ENCODE results near the gene DENND1B.
"Not testable (repeated sequence)": the region's sequence is repeated elsewhere in the genome, so short reads cannot be mapped to it uniquely, and the experiment has no call there.

DENND1B gene

GRCh38 chr1:197740992-197741391 lies 34.3 kb downstream of the DENND1B start:
- no peak for DNase-seq

- no peak for DNase-seq
Observed at GRCh38 chr1:197738927-197739326, 36.4 kb downstream of the DENND1B start.

DNA sequence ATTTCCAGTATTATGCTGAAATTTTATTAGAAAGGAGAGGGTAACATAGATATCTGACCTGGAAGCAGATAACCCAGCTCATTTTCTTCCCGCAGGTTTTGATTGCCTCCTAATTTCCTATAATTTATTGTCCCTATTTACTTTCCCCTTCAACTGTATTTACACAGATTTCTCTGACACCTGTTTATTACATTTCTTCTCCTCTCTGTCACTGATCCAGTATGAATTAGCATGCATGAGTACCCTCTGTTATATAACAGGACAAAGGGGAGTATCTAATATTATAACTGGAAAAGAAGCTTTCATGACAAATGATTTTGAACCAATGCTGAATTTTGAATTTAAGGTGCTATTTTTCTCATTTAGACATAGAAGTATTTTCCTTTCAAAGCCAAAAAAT lies 37.4 kb downstream of the DENND1B start:
- DNase-seq = peak; percentile 27

DNA sequence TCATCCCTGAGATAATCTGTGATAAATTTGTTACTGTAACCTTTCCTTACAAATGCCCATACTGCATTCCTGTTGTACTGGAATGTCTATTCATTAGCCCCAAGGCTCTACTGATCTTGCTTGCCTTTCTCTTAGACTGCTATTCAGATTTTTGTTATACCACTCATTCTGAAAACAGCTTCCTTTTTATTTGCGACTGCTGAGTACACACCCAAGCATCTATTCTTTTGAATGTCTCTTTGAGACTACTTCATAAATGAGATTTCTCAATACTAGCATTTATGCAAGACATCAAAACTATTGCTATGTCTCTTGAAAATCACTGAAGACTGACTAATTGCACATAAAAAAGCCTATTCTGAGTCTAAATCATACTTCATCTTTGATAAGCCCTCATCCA lies 38.6 kb downstream of the DENND1B start:
- DNase-seq = no peak

- DNase-seq = no peak
Observed at GRCh38 chr1:197735461-197735860, 39.8 kb downstream of the DENND1B start.

GRCh38 chr1:197733324-197733723 lies 42.0 kb downstream of the DENND1B start:
- no peak for DNase-seq

- DNase-seq = no peak
Observed at GRCh38 chr1:197732187-197732586, 43.1 kb downstream of the DENND1B start.

DNA sequence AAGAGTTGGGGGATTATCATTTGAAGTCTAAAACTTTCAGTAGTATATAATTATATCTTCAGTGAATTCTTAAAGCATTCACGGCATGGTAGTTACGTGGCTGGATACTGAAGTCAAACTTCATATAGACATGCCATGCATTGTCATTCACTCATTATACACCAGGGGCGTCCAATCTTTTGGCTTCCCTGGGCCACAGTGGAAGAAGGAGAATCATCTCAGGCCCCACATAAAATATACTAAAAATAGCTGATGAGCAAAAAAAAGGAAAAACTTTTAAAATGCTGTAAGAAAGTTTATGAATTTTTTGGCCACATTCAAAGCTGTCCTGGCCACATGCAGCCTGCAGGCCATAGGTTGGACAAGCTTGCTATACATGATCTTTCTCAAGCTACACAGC lies 43.8 kb downstream of the DENND1B start:
- DNase-seq = no peak

DNA sequence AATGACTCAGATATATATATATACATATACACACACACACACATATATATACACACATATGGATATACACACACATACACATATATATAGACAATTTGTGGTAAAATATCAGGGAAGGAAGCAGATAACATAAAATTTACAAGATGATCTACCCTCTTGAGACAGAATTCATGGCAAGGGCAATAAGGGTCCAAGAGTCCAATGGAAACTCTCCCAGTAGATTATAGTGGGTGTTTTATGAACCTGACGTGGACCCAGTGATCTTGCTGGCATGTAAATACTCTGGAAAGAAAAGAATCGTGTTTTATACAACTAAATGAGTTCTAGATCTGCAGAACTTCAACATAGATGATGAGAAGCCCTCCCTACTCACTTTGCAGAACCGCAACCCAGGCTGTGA lies 49.3 kb downstream of the DENND1B start:
- no peak for DNase-seq

- DNase-seq = no peak
Observed at GRCh38 chr1:197725044-197725443, 50.2 kb downstream of the DENND1B start.

DNA sequence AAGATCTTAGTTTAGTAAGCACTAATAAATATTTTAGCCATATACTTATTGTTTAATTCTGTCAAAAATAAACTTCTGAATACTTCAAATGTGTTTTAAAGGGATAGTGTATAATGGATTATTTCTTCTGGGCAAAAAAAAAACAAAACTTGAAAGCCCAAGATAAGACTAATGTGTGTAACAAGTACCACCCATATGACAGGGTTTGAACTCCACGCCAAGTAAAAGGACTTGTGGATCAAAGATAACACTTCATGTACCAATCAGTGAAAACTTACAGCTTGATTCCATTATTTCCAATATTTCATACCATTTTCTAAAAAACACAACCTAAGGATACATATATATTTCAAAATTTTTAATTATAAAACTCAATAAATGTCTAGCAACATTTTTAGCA lies 59.5 kb downstream of the DENND1B start:
- DNase-seq = no peak

GRCh38 chr1:197706601-197707000 lies 68.7 kb downstream of the DENND1B start:
- no peak for DNase-seq

DNA sequence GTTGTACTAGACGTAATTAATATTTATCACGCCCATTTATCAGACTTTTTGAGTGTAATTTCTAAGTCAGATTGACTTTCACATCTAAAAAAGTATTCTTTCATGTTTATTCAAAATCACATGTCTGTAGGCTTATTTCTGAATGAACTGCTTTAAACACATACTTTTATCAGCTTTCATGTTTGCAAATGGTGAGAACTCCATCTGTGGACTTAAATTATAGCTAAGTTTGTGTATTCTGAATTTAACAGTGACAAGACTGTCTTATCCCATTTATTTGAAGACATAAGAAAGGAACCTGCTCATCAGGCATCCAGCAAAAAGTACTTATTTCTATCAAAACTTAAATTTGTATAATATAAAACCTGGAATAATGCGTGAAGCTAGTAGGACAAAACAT lies 69.3 kb downstream of the DENND1B start:
- no peak for DNase-seq

DNA sequence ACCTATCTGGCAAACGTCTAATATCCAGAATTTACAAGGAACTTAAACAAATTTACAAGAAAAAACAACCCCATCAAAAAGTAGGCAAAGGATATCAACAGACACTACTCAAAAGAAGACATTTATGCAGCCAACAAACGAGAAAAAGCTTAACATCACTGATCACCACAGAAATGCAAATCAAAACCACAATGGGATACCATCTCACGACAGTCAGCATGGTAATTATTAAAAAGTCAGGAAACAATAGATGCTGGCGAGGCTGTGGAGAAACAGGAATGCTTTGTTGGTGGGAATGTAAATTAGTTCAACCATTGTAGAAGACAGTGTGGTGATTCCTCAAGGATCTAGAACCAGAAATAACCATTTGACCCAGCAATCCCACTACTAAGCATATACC lies 74.6 kb downstream of the DENND1B start:
- DNase-seq = not testable (repeated sequence)

DNA sequence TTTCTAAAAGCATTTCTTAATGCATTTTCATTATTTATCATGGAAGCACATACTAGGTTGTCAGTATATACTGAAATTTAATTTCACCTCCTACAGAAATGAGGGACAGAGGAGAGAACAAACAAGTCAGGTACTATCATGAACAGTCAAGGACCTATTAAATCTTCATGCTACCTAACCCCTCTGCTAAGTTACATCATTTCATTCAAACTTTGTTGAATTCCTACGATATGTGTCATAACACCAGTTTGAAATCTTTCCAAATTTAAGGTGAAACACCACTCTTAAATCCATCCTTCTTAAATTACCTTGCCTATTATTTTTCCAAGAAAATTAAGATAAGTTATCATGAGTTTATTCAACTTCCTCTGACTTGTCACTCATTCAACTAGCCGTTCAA lies 78.9 kb downstream of the DENND1B start:
- no peak for DNase-seq

DNA sequence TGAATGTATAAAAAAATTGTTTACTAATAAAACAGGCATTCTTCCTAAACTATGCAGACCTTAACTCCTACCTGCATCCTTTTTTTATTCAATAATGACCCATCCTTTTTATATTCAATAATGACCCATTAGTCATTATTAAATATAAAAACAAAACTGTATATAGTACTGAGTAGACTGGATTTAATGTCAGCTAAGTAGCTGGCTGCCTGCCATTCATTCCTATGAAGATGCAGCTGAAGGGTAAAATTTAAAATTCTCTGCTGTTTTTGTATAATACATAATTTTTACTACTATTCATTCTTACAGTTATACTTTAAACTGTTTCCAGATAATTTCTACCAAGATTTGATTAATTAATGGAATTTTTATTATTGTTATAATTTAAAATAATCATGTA lies 79.3 kb downstream of the DENND1B start:
- no peak for DNase-seq

DNA sequence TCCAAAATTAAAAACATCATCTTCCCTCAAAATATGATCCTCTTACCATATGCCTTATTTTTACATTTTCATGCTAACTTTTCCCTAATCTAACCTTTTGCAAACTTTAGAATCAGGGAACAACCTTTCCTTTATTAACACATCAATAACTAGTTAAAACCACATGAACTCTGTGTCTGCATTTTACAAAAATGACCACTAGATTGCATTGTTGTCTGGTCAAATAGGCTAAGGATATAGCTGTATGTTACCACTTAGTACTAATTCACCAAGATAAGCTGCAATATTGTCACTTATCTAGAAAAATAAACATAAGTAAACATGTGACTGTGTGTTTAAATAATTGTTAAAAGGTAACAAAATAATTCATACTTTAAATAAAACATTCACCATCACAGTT lies 82.3 kb downstream of the DENND1B start:
- no peak for DNase-seq

GRCh38 chr1:197691816-197692215 lies 83.5 kb downstream of the DENND1B start:
- DNase-seq = no peak

DNA sequence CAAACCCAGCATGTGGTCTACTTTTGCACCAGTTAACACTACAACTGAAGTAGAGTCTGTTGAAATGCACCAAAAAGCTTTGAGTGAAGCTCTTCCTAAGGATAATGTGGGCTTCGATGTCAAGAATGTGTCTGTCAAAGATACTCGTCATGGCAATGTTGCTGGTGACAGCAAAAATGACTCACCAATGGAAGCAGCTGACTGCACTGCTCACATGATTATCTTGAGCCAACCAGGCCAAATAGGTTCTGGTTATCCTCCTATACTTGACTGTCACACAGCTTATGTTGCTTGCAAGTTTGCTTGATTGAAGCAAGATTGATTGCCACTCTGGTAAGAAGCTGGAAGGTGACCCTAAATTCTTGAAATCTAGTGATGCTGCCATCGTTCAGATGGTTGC lies 85.2 kb downstream of the DENND1B start:
- no peak for DNase-seq

- DNase-seq = no peak
Observed at GRCh38 chr1:197688233-197688632, 87.0 kb downstream of the DENND1B start.

GRCh38 chr1:197686702-197687355 lies 88.5 kb downstream of the DENND1B start:
- DNase-seq = no peak

DNA sequence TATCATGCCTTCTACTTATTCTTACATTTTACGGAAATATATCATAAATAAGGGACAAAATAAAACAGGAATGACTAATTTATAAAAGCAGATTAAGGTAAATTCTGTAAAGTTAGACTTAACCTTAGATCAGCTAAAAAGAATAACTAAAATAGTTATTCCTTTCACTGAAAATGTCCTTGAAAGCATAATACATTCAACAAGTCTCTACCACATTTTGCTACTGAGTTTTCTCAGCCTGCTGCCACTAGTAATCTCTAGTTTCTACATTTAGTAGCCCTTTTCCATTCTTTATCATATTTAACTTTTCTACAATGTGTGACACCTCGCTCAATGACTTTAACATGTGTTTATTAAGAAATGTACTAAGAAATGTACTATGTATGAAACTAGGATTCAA lies 89.0 kb downstream of the DENND1B start:
- no peak for DNase-seq

- no peak for DNase-seq
Observed at GRCh38 chr1:197685785-197686184, 89.5 kb downstream of the DENND1B start.

DNA sequence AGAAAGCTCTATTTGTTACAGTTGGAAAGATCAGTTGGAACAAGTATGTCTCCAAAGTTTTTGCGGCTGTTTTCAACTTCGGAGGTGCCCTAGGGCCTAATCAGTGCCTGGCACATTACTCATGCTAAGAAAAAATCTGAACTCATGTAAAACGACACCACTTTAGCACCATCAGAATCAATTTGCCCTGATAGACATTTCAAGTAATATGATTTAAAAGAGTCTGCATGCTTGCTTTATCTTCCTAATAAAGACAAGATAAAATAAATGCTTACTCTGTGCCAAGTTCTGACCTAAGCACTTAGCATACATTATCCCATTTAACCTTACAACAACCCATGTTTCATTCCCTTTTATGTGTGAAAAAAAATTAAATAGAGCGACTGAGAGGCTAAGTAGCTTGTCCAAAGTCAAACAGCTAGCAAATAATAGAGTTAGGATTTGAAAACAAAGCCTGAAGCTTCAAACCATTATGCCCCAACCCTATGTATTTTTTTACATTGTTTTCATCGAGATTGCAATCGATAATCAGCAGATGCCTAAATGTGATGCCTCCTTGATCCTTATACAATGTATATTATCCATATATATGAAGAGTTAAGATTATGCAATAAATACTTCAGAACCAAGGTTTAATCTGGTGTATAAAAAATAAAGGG lies 91.3 kb downstream of the DENND1B start:
- no peak for DNase-seq

DNA sequence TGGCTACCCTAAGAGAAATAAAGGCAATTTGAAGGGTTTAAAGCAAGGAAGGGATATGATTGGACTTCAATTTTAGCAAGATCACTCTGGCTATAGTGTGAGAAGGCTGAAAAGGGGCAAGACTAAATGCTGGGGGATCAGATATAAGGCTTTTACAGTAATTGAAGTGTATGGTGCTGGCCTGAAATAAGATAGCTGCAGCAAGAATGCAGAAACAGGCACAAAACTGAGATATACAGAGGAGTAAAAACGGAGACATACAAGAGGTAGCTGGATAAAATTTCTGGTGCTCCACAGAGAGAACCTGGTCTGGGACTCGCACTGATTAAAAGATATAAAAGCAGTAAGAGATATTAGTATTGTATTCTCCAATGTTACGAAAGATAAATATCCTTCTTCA lies 92.0 kb downstream of the DENND1B start:
- no peak for DNase-seq

All from NCI-H1105 (cell line).